GM12801 (cell line): ENCODE measurements around the gene TTN.

ENCODE experiments used
- CTCF ChIP-seq: IDR thresholded peaks from one replicate; pipeline ENCODE4 v1.5.1; 2011; ENCODE audit warnings: control low read depth; ENCODE audit not compliant: insufficient read length; ENCODE audit errors: extremely low read depth

The TTN gene

GRCh38 chr2:178479275-178479616 is 328.0 kb downstream of the TTN start:
- TF ChIP-seq CTCF: no peak

- peak; percentile 15 for TF ChIP-seq CTCF
Measured at GRCh38 chr2:178478439-178479274, 328.6 kb downstream of the TTN start, which contains the start of gene FKBP7. Gene FKBP7, minus strand, starts transcription at chr2:178478600. Its CDS starts 101 bp downstream, at chr2:178478499.

GRCh38 chr2:178478130-178478438 is 329.1 kb downstream of the TTN start:
- no peak for TF ChIP-seq CTCF

GRCh38 chr2:178477443-178478129 is 329.6 kb downstream of the TTN start:
- no peak for TF ChIP-seq CTCF

- TF ChIP-seq CTCF: no peak
Measured at GRCh38 chr2:178476477-178476876, 330.7 kb downstream of the TTN start.
